Adrenal gland (tissue), 12 donors: ENCODE results near the gene ADAMTS12. TPM values are rescaled to one million over a fixed set of nuclear protein-coding genes. Genes with fewer than 3 reads are reported as not detected.

Source experiments
- DNase-seq, 7 donors: peaks; one replicate each; pipeline ENCODE4 v3.0.0-alpha.2; 2019 to 2020
- H3K27ac ChIP-seq, 5 donors: fragments of 200-600 bp; sonication (generic) in 4 of 5; 1 replicate in 3 of 5; 2 replicates in 2 of 5; pipeline versions ENCODE4 v1.5.1 to v1.8.0; 2016 to 2020; ENCODE audit warnings: mild to moderate bottlenecking in 1 of 5
- H3K27me3 ChIP-seq: fragments of 200-600 bp; 2 replicates; pipeline ENCODE4 v1.8.0; 2021
- H3K36me3 ChIP-seq, 2 donors: fragments of 200-600 bp; replicated peaks in 1 of 2; 1 replicate in 1 of 2; 2 replicates in 1 of 2; pipeline versions ENCODE4 v1.5.1 to v1.8.0; 2018 to 2022
- H3K4me1 ChIP-seq, 2 donors: fragments of 200-600 bp; replicated peaks in 1 of 2; 1 replicate in 1 of 2; 2 replicates in 1 of 2; pipeline versions ENCODE4 v1.5.1 to v1.8.0; 2018 to 2021
- H3K4me3 ChIP-seq, 4 donors: fragments of 200-600 bp; sonication (generic) in 3 of 4; one replicate each; pipeline ENCODE4 v1.5.1; 2016 to 2018
- H3K9me3 ChIP-seq, 3 donors: fragments of 200-600 bp; sonication (generic) in 1 of 3; replicated peaks in 1 of 3; 1 replicate in 2 of 3; 2 replicates in 1 of 3; pipeline versions ENCODE4 v1.5.1 to v1.8.0; 2016 to 2021
- POLR2A ChIP-seq, 2 donors: fragments of 450-650 bp; IDR thresholded peaks; one replicate each; pipeline ENCODE4 v1.6.1; 2017; ENCODE audit warnings: antibody characterized with exemption in 2 of 2, mild to moderate bottlenecking in 2 of 2, moderate library complexity in 1 of 2
- WGBS, 4 donors: extraction: QIAGEN DNeasy Blood & Tissue Kit in 2 of 4; methylation state at CpG; one replicate each; pipeline versions ENCODE4 v1.1.5 to v1.1.7; 2013 to 2017; 5-methylcytosine and 5-hydroxymethylcytosine counted together
- intact Hi-C, 2 donors: fragments of 100-400 bp; cut with DNase I; formaldehyde crosslinking; loops; one replicate each; pipeline versions ENCODE4 v1.14.1 to v1.15.0; 2022 to 2023
- polyA plus RNA-seq, 3 donors: library from polyadenylated mRNA; stranded (reverse); fragments of 200-250 nt in 2 of 3; fragments of 350-450 nt in 1 of 3; fragmentation: Illumina TruSeq in 1 of 3; extraction: RNeasy Lipid Tissue Mini Kit (QIAGEN cat#74804) in 1 of 3; gene quantifications; one replicate each; pipeline ENCODE4 v1.2.3, GENCODE V29; 2013 to 2014
- total RNA-seq, 9 donors: library from RNA; depleted of rRNA in 4 of 9; stranded (reverse); fragments of >200 nt in 4 of 9; fragments of 120-200 nt in 1 of 9; fragmentation: NEBNext Ultra II Directional in 1 of 9; extraction: Animal tissue kit (Norgen Biotek cat#: 25700) in 1 of 9; gene quantifications; one replicate each; pipeline versions ENCODE4 v1.1.0 to v1.2.4, GENCODE V29; 2013 to 2023
- TF ChIP-seq, protein P1 (sequence below), 6 experiments: fragments of 450-650 bp in 4 of 6; fragments of 200-600 bp in 2 of 6; sonication (generic) in 1 of 6; IDR thresholded peaks; 1 replicate in 5 of 6; 2 replicates in 1 of 6; pipeline versions ENCODE4 v1.5.1 to v1.8.0; 2016 to 2021; ENCODE audit warnings: antibody characterized with exemption in 6 of 6, mild to moderate bottlenecking in 2 of 6, moderate library complexity in 1 of 6
- donor health status: healthy with polysubstance abuse.
- donor health status: Bipolar disorder and iron deficiency.
- donor health status: DM: yes; HTN: yes; CAD: no.
- donor health status: DM: no; HTN: no; CAD: no.
- donor health status: DM: no; HTN: no; CAD: no.
- donor health status: DM: yes; HTN: yes; CAD: no.

ADAMTS12 gene
- total and polyA plus RNA-seq, 12 donors: 1.9 to 76.1 (median 10.5) TPM

DNA sequence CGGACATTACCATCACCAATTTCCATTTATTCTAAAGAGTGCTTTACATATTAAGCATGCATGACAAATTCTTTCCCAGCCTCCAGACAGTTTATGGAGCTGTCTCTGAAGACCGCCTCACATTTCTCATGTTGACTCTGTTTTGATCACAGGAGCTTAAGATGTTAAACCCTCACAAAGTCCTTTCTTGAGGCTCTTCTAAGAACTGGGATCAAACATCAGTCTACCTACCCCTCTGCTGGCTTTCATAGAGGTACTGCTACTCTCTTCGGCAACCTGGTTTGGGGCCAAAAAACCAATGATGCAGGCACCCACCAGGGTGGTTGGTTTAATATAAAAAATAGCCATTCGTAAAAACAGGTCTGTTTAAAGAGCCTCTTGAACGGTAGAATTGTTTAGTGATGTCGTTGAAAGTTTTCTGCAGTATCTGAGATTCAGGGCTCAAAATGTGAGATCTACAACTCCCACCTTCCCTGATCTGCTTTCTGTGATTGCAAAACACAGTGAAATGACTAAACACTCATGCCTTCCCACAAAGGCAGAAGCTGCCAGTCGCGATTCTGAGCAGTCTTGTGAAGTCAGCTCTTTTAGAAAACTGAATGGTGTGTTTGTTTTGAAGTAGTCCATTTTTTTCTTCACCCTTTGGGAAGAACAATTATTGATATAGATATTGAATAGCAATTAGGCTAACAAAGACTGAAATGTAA, 47.9 kb upstream of the ADAMTS12 start:
- TF ChIP-seq POLR2A (IDR thresholded peaks at IDR 0.05): no peak
- TF ChIP-seq, protein P1, sequence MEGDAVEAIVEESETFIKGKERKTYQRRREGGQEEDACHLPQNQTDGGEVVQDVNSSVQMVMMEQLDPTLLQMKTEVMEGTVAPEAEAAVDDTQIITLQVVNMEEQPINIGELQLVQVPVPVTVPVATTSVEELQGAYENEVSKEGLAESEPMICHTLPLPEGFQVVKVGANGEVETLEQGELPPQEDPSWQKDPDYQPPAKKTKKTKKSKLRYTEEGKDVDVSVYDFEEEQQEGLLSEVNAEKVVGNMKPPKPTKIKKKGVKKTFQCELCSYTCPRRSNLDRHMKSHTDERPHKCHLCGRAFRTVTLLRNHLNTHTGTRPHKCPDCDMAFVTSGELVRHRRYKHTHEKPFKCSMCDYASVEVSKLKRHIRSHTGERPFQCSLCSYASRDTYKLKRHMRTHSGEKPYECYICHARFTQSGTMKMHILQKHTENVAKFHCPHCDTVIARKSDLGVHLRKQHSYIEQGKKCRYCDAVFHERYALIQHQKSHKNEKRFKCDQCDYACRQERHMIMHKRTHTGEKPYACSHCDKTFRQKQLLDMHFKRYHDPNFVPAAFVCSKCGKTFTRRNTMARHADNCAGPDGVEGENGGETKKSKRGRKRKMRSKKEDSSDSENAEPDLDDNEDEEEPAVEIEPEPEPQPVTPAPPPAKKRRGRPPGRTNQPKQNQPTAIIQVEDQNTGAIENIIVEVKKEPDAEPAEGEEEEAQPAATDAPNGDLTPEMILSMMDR (IDR thresholded peaks at IDR 0.05): no peak
- Histone ChIP-seq H3K9me3 (no peaks in the 10 kb centered on the region), H3K27me3 (peaks cover 19% of the 10 kb centered on the region), H3K4me1 (peaks cover 0 to 27% of the 10 kb centered on the region in 2 donors), H3K27ac (no peak overlapping the region), H3K36me3 (no peaks in the 10 kb centered on the region), H3K4me3 (no peak overlapping the region)
- intact Hi-C loops: loop anchor here (10.0 kb wide), 3 partner anchors 85 to 505 kb away; no protein-coding TSS in a partner anchor
- 77 to 88% (median 83%) methylated on average over 8 of the region's 8 CpGs for WGBS, 4 donors
- no peak for DNase-seq

GRCh38 chr5:33938881-33939280, 47.1 kb upstream of the ADAMTS12 start:
- no peak overlapping the region for H3K27ac ChIP-seq
- no peaks in the 10 kb centered on the region for H3K36me3 ChIP-seq
- DNase-seq: no peak
- TF ChIP-seq, protein P1 (IDR thresholded peaks at IDR 0.05): no peak
- TF ChIP-seq POLR2A (IDR thresholded peaks at IDR 0.05): no peak
- peaks cover 19% of the 10 kb centered on the region for H3K27me3 ChIP-seq
- intact Hi-C loops: loop anchor here (10.0 kb wide), 3 partner anchors 84 to 504 kb away; no protein-coding TSS in a partner anchor
- H3K4me3 ChIP-seq: no peak overlapping the region
- H3K4me1 ChIP-seq: peaks cover 0 to 27% of the 10 kb centered on the region in 2 donors
- H3K9me3 ChIP-seq: no peaks in the 10 kb centered on the region
- WGBS, 4 donors: 20 to 54% (median 36%) methylated on average over 15 of the region's 15 CpGs

- intact Hi-C loops: loop anchor here (10.0 kb wide), 3 partner anchors 84 to 504 kb away; no protein-coding TSS in a partner anchor
- Histone ChIP-seq H3K4me1 (peaks cover 0 to 27% of the 10 kb centered on the region in 2 donors), H3K9me3 (no peaks in the 10 kb centered on the region), H3K27ac (no peak overlapping the region), H3K4me3 (no peak overlapping the region), H3K27me3 (peaks cover 19% of the 10 kb centered on the region), H3K36me3 (no peaks in the 10 kb centered on the region)
- no peak for DNase-seq
- 27 to 67% (median 40%) methylated on average over 13 to 14 of the region's 14 CpGs for WGBS, 4 donors
- TF ChIP-seq, protein P1 (IDR thresholded peaks at IDR 0.05): no peak
- no peak for TF ChIP-seq POLR2A (IDR thresholded peaks at IDR 0.05)
These were observed 46.7 kb upstream of the ADAMTS12 start for GRCh38 chr5:33938507-33938796.

- Histone ChIP-seq H3K27ac (no peak overlapping the region), H3K4me1 (peaks cover 0 to 27% of the 10 kb centered on the region in 2 donors), H3K27me3 (peaks cover 19% of the 10 kb centered on the region), H3K9me3 (no peaks in the 10 kb centered on the region), H3K4me3 (no peak overlapping the region), H3K36me3 (no peaks in the 10 kb centered on the region)
- TF ChIP-seq, protein P1 (IDR thresholded peaks at IDR 0.05): no peak
- TF ChIP-seq POLR2A (IDR thresholded peaks at IDR 0.05): no peak
- no peak for DNase-seq
- WGBS, 4 donors: 21 to 32% (median 27%) methylated on average over 26 to 54 of the region's 54 CpGs
- intact Hi-C loops: loop anchor here (10.0 kb wide), 3 partner anchors 83 to 503 kb away; no protein-coding TSS in a partner anchor
These were observed 46.1 kb upstream of the ADAMTS12 start for GRCh38 chr5:33937707-33938506.
